GM18909 (cell line): ENCODE data around the gene FAM25C.
A peak's percentile ranks its signal among the peaks of the same experiment; 100 is the strongest.
"Not testable (repeated sequence)": the region's sequence is repeated elsewhere in the genome, so short reads cannot be mapped to it uniquely, and the experiment has no call there.

Experiments
- ATAC-seq: cut with Tn5 transposase; IDR thresholded peaks from one replicate; pipeline ENCODE4 v1.9.1; 2021; ENCODE audit warnings: mild to moderate bottlenecking; ENCODE audit not compliant: unreplicated experiment, poor library complexity

FAM25C gene

DNA sequence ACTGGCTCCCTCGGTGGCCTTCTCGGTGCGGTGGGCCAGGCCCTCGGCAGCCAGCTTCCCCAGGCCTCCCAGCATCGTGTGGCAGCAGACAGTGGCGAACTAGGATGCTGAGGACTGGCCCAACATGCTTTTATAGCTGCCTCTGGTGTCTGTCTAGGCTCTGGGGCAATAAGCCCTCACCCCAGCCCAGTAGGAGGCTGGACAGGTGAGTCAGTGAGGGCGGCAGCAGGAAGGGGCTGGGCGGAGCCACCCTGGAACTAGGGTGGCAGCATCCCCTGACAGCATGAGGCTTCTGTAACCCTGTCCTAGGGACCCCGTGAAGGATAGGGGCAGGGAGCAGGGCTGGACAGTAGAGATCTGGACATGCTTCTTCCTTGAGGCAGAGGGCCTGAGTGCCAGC is at the start of gene FAM25C:
Gene FAM25C (minus strand): TSS at position 101 of the 400 bp plus-strand sequence. CDS start 26 bp downstream, at position 75.
- ATAC-seq = not testable (repeated sequence)

DNA sequence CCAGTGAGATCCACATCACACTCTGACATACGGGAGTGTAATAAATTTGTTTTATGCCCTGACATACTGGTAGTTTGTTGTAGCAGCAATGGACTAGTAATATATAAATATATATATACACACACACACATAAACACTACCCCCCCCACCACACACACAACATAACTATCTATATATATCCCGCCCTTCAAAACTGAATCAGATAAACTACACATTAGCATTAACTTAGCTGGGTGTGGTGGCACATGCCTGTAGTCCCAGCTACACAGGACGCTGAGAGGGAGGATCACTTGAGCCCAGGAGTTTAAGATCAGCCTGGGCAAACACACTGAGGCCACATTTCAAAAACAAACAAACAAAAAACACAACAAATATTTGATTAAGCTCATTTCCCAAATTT is 45.0 kb upstream of the FAM25C start:
- ATAC-seq = not testable (repeated sequence)

DNA sequence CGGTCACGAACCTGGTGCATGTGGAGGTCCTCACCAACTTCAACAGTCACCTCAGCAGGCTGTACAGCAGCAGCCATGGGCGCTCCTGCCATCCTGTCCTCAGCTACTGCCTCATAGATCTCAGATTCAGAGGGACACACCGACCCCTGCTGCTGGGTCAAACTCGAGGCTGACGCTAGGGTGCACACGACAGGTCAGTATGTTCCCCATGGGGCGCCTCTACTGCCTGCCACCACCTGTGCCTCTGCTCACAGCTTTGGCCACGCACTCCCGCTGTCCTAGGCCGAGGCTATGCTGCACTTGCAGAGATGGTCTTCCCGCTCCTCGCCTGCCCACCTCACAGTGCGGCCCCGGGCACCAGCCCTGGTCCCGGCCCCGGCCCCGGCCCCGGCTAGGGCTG is 31.8 kb upstream of the FAM25C start:
- not testable (repeated sequence) for ATAC-seq

DNA sequence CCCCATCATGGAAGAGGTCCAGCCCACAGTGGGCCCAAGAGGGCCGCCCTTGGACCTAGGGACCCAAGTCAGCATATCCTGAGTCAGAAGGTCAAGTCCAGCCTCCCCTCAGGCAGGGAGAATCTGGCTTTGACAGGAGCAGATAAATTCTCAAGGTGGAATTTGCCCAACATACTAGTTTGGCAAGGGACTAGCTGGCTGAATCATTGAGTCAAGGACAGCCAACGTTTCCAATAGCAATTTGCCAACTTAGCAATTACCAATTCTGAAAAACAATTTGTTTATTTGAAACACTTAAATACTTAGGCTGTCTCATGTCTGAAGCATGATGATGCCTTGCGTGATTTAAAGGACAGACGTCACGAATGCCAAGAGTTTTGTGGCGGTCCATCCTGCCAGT is 2.7 kb upstream of the FAM25C start:
- ATAC-seq = not testable (repeated sequence)

DNA sequence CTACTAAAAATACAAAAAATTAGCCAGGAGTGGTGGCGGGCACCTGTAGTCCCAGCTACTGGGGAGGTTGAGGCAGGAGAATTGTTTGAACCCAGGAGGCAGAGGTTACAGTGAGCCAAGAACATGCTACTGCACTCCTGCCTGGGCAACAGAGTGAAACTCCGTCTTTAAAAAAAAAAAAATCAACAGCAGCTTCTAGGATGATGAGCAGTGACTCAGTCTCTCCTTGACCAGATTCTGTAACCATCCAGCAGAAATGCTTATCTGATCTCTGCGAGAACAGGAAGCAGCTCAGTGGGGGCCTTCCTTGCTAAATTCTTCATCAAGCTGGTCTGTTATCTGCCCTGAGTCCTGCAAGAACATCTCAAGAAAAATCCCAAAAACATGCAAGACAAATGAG is 5.5 kb downstream of the FAM25C start:
- ATAC-seq = not testable (repeated sequence)

DNA sequence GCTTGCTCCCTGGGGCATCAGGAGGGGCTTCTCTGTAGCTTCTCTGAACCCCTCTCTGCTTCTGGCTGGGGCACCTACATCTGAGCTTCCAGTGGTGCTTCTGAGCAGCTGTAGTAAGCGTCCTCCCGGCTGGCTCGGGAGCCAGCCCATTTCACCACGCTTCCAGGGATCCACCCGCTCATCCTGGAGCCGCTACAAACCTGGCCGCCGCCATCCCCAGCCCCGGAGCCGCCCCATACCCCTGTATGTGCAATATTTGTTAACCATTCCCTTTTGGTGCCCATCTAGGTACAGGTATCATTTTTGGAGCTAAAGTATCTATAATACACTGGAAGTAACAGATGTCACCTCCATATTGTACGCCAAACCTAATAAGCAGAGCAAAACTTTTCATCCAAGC is 7.0 kb downstream of the FAM25C start:
- ATAC-seq = not testable (repeated sequence)

DNA sequence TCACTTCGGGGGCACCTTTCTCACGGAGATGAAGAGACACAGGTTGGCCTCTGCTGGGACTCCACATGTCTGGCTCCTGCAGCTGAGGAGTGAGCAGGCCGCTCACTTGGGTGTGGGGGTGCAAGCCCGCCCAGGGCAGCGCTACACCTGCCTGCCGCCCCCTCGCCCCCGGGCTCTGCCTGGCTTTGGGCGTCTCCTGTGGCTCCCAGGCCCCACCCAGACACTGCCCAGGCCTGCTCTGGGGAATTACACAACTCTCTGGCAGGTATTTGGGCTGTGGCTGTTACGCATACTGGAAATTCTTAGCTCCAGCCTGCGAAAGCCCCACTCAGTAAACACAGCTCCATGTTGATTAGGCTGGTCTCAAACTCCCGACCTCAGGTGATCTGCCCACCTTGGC is 7.9 kb downstream of the FAM25C start:
- not testable (repeated sequence) for ATAC-seq

DNA sequence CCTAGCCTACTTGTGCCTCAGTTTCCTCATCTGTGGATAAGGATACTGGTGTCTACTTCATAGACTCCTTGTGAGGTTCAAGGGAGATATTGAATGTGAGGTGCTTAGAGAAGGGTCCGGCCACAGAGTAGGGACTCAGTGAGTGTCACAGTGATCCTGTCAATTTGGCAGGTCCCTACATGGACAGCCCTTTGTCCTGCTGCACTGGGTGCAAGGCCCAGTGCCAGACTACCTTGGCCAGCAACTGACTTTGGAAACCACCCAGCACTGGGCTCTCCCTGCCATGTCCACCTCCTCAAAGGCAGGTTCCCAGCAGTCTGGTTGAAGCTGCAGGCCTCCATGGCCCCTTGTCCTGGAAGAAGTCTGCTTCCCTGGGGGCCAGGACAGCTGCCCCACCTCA is 9.5 kb downstream of the FAM25C start:
- not testable (repeated sequence) for ATAC-seq

DNA sequence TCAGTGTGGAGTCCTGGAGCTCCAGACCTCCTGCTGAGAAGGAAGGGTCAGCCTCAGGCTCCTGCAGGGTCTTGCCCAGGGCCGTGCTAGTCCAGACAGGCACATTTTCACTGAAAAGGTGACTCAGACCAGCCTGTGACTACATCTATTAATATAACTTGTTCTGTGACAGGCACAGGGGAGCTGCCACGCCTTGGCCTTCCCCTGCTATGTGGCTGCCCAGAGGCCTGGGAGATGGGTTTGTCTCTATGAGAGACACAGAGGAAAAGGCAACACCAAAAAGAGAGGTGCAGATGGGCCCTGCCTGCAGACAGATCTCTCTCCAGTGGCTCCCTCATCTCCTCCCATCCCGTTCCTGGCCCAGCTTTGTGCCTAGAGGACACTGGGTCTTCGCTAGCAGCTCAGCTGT is 10.0 kb downstream of the FAM25C start:
- not testable (repeated sequence) for ATAC-seq

DNA sequence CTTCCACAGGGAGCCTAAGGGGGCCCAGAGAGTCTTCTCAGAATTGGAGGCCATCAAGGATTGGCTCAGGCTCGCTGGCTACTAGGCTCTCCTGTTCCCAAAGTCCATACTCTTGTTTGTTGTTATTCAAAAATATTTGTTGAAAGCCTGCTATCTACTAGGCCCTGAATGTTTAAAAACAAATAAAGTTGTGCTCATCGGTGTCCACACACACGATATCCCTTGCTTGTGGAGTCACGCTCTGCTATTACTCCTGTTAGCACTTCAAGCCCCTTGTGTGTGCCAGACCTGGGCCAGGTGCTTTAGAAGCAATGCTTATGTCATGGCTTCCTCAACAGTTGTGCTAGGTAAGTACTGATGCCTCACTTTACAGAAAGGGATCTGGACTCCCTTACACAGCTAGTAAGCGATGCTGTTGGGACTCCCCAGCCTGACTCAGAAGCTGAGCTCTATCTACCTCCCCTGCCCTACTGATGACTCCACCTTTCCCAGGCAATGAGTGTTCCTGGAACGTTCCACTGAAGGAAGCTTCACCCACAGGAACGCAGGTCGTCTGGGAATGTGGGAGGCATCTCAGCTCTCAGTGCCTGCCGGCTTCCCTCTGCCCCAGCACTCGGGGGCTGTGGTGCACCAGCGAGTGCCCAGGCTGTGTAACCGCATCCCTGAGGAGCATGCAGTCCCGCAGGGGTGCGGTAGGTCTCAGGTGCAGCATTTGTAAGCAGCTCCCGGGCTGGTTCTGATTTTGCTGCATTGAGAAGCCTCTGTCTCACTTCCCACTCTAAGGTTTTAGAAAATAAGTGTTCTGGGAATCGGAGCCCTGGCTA is 10.7 kb downstream of the FAM25C start:
- not testable (repeated sequence) for ATAC-seq

DNA sequence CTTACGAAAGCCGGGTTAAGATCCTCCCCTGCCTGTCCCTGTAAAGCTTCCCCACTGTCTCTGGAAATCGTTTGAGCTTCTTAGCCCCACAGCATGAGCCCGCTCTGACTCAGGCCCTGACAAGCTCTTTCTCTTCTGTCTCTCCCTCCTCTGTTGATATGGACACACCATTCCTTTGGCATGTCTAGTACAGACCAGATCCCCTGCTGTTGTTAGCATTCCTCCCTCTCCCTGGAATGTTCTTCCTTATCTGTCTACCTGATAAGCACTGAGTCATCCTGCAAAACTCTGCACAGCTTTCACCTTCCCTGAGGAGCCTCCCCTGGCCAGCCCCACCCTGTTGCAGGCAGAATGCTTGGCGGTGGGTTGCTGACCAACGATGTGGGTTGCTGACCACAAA is 11.6 kb downstream of the FAM25C start:
- not testable (repeated sequence) for ATAC-seq

DNA sequence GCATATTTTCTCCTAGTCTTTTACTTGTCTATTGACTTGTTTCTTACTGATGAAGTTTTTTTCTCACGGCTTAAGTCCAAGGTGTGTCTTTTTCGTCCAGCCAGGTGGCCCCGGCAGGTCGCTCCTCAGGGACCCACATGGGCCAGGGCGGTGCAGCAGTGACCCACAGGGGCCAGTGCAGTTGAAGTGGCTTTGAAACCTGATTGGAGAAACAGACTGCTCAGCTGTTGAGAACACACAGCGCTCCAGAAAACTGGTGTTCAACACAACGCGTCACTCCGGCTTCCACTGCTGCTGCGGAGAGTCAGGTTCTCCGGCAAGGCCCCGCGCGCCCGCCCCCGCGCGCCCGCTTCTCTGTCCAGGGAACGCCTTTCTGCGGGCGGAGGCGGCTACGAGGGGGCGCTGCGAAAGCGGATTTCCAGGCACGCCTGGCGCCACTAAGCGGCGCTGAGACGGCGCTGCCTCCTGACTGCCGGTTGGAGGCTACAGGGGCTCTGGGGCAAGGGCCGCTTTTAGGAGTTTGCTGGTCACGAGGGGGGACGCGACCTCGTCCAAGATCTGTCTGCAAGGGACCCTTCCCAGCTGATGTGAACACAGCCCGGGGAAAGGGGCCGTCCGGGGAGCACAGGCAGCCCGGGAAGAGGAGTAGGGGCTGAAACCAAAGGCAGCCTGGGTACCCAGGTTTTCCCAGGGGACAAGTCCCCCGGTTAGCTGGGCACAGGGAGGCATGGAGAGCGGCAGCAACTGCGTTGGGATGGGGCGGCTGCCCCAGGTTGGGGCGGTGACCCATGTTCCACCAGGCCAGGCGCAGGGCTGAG is 13.0 kb downstream of the FAM25C start:
- not testable (repeated sequence) for ATAC-seq

DNA sequence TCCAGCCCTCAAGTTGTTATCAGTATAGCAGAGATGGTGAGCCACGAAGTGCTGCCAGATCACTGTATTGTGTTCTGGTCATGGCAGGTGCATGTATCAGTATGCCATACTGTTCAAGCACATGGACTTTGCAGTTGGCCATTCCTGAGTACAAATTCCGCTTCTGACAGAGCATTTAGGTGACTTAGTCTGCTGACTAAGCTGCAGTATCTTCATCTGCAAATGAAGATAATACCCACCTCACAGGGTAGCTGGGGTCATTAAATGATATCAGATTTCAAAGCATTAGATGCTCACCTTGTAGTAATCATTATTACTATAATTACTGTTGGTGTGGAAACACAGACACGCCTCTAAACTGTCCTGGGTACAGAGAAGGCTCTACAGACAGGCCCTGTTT is 24.2 kb downstream of the FAM25C start:
- ATAC-seq = not testable (repeated sequence)

DNA sequence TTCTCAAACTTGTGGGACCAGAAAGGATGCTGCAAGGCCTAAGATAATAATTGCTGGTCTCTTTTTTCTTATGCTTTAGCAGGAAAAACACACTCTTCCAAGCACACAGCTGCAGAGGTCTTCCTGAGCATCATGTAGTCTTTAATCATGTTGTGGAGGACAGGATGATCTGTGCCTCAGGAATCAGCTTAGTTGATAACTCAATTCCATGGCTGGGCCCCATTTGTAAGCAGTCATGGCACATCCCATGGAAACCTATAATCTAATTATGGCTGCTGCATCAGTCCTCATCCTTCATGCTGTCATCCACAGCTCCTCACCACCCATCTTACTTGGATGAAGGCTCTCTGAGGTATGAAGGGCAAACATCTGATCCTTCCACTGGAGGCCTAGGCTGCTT is 26.5 kb downstream of the FAM25C start:
- not testable (repeated sequence) for ATAC-seq

DNA sequence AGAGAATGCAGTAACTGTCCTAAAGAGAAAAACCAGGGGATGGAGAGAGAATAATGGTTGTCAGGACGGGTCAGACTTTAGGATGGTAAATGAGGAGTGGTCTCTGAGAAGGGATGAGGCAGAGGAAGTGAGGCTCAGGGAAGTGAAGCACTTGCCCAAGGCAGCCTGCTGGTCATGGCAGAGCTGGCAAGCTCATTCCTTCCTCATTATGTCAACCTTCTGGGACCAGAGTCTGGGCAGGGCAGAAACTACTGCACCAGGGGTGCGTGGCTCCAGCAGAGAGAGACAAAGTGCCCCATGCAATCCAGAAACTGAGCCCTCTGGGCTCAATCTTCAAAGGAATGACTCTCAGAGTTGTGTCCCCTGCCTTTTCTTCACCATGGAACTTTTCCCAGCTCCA is 27.5 kb downstream of the FAM25C start:
- not testable (repeated sequence) for ATAC-seq

DNA sequence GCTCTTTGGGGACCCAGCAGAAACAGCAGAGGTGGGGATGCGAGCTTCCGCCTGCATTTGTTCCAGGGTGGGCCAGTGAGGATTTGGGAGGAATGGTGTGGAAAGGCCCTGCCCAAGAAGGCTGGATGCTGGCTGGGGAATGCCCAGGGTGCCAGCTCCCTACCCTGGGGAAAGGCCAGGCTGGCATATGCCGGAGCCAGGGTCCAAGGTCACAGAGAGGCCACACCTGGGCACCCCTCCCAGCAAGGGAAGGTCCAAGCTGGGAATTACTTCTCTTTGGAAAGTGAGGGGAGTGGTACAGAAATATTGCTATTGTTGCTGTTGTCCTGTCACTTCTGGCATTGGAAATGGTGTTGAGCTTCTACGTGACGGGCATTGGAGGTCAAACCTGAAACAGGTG is 28.0 kb downstream of the FAM25C start:
- ATAC-seq = not testable (repeated sequence)

DNA sequence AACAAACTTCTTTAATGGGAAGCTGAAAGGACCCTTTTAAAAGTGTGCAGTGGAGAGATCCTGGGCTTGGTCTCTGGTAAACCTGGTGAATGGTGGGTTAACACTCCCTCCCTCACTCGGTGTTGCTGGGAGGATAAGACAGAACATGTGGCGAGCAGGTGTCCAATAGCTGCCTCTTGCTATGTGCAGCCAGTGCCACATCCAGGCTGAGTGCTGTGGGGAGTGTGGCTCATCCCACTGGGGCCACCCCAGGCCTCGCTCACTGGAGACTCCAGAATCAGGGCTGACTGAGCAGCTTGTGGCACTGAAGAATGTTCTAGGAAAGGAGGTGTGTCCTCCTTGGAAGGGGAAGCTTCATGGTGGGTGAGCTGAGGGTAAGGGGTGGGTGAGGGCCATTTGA is 29.5 kb downstream of the FAM25C start:
- ATAC-seq = not testable (repeated sequence)

DNA sequence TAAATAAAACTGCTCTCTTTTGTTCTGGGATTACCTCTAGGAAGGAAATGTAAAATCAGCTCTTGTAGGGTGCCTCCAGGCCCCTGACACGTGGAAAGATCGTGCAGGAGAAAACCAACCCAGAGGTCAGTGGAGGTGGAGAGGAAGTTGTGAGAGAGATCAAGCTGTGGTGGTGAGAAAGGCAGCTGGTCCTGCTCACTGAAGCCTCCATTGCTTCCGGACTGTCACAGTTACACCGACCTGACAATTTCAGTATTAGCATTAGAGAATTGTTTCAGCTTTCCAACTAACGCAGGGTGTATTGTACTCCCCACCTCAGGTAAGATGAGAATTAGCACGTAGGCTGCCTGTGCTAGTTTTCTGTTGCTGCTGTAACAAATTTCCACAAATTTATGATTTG is 30.6 kb downstream of the FAM25C start:
- ATAC-seq = peak; percentile 50

DNA sequence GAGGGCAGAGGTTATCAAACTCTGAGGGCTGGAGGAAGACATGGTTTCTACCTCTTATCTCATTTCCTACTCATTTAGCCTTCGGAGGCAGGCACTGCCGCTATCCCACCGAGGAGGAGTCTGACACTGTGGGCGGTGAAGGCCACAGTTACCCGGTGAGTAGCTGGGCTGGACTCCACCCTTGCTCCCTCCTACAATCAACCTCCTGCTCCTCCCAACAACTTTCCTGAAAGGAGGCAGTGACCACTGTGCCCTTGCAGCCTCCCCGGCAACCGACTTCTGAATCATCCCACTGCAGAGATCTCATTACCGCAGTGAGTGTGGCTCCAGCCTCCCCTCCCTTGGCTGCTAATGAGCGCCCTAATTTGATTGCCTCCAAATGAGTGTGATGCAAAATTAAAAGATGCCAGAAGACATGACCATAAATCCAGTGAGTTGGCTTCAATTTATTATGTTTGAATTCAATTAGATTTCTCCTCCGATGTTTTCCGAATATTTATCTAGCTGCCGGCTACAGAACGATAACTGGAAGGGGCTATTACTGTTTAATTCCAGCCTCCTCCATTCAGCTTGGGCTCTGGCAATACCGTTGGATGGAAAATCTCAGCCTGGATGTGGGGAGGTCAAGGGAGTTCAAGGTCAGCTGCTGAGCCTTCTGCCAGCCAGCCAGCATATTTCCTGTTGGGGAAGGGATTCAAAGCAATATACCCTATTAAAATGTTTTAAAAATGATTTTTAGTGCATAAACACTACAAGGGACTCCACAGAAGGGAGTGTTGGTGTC is 35.1 kb downstream of the FAM25C start:
- not testable (repeated sequence) for ATAC-seq

DNA sequence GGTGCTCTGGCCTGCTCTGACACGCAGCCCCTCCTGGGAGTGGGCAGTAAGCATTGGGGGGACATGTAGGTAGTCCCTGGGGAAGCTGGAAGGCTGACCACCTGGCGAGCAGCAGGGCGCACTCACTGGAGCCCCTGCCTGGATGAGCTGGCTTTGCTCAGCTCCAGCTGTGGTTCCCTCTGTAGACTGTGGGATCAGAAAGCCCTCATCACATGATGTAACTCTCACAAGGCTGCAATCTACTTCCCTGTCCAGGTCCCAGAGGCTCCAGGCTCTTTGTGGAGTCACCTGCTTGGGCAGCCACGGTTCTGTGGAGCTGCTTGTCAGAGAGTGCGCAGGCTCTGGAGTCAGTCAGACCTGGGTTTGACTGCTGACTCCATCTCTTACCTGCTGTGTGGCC is 36.8 kb downstream of the FAM25C start:
- not testable (repeated sequence) for ATAC-seq
